GM23338 (cell line): Measurements from ENCODE around the gene ADH6. TPM values are rescaled to one million over a fixed set of nuclear protein-coding genes. Genes with fewer than 3 reads are reported as not detected.

Experiments
- ATAC-seq: fragments of 200-7000 bp; cut with Tn5 transposase; 3 replicates; pipeline ENCODE4 v1.9.1; 2020
- DNase-seq: peaks from one replicate; pipeline ENCODE4 v3.0.0-alpha.2; 2015; ENCODE audit warnings: low spot score
- H2AFZ ChIP-seq: fragments of 200-600 bp; sonication (generic); 2 replicates; pipeline ENCODE4 v1.8.0; 2016; ENCODE audit warnings: antibody characterized with exemption, mild to moderate bottlenecking, moderate library complexity
- H3F3A ChIP-seq: fragments of 200-600 bp; sonication (generic); replicated peaks from 2 replicates; pipeline ENCODE4 v1.8.0; 2017; ENCODE audit warnings: antibody characterized with exemption, mixed run types, low read depth
- H3K27ac ChIP-seq: fragments of 200-600 bp; sonication (generic); 2 replicates; pipeline ENCODE4 v1.6.1; 2016; ENCODE audit warnings: low read depth
- H3K27me3 ChIP-seq: fragments of 200-600 bp; sonication (generic); 2 replicates; pipeline ENCODE4 v1.8.0; 2016; ENCODE audit warnings: mild to moderate bottlenecking, mixed run types, moderate library complexity; ENCODE audit not compliant: insufficient read depth
- H3K36me3 ChIP-seq: fragments of 200-600 bp; sonication (generic); 2 replicates; pipeline ENCODE4 v1.8.0; 2016; ENCODE audit warnings: mild to moderate bottlenecking; ENCODE audit not compliant: insufficient read depth
- H3K4me1 ChIP-seq: fragments of 200-600 bp; sonication (generic); 2 replicates; pipeline ENCODE4 v1.8.0; 2016; ENCODE audit warnings: mild to moderate bottlenecking, moderate library complexity; ENCODE audit not compliant: insufficient read depth
- H3K4me2 ChIP-seq: fragments of 200-600 bp; sonication (generic); 2 replicates; pipeline ENCODE4 v1.7.1; 2017; ENCODE audit warnings: mixed run types
- H3K4me3 ChIP-seq: fragments of 200-600 bp; sonication (generic); 2 replicates; pipeline ENCODE4 v1.6.1; 2016; ENCODE audit warnings: mixed run types
- H3K79me2 ChIP-seq: fragments of 200-600 bp; sonication (generic); replicated peaks from 2 replicates; pipeline ENCODE4 v1.8.0; 2017; ENCODE audit warnings: mild to moderate bottlenecking; ENCODE audit not compliant: insufficient read depth
- H3K9me2 ChIP-seq: fragments of 200-600 bp; sonication (generic); 2 replicates; pipeline ENCODE4 v1.8.0; 2017; ENCODE audit not compliant: insufficient read depth
- H4K20me1 ChIP-seq: fragments of 200-600 bp; sonication (generic); replicated peaks from 2 replicates; pipeline ENCODE4 v1.8.0; 2017; ENCODE audit warnings: mild to moderate bottlenecking; ENCODE audit not compliant: insufficient read depth
- H3K27ac Mint-ChIP-seq: 2 replicates; pipeline ENCODE4 v1.8.0; 2020; ENCODE audit warnings: inconsistent platforms, mild to moderate bottlenecking, moderate library complexity, mixed read lengths
- H3K27me3 Mint-ChIP-seq: 3 replicates; pipeline ENCODE4 v1.8.0; 2022; ENCODE audit warnings: low read depth, mild to moderate bottlenecking, moderate library complexity, mixed read lengths, inconsistent platforms; ENCODE audit not compliant: insufficient read depth, poor library complexity
- H3K36me3 Mint-ChIP-seq: 3 replicates; pipeline ENCODE4 v1.8.0; 2021; ENCODE audit warnings: low read depth, mild to moderate bottlenecking, inconsistent platforms, moderate library complexity, mixed read lengths
- H3K4me1 Mint-ChIP-seq: 3 replicates; pipeline ENCODE4 v1.8.0; 2020; ENCODE audit warnings: mild to moderate bottlenecking, inconsistent platforms, mixed read lengths
- H3K4me3 Mint-ChIP-seq: 3 replicates; pipeline ENCODE4 v1.8.0; 2021; ENCODE audit warnings: moderate library complexity, mild to moderate bottlenecking, inconsistent platforms, mixed read lengths
- H3K9me3 Mint-ChIP-seq: 3 replicates; pipeline ENCODE4 v1.8.0; 2020; ENCODE audit warnings: moderate library complexity, mild to moderate bottlenecking, inconsistent platforms, mixed read lengths
- CREB1 ChIP-seq: fragments of 250-450 bp; sonication (Bioruptor Pico); IDR thresholded peaks from 2 replicates; pipeline ENCODE4 v1.5.0; 2020; ENCODE audit warnings: low read depth, mild to moderate bottlenecking, moderate library complexity
- JUNB ChIP-seq: IDR thresholded peaks from one replicate; pipeline ENCODE4 v1.6.1; 2016; ENCODE audit warnings: antibody characterized with exemption; ENCODE audit not compliant: unreplicated experiment
- STAT1 ChIP-seq: IDR thresholded peaks from one replicate; pipeline ENCODE4 v1.6.1; 2016; ENCODE audit warnings: antibody characterized with exemption; ENCODE audit not compliant: unreplicated experiment
- polyA plus RNA-seq: library from polyadenylated mRNA; unstranded; fragments of >200 nt; fragmentation: Nextera tagmentation; extraction: Ambion mirVana; gene quantifications from 2 replicates; pipeline ENCODE4 v1.2.1, GENCODE V29; 2016
- total RNA-seq: library from RNA; depleted of rRNA; stranded (reverse); fragments of >200 nt; shearing (Covaris generic); gene quantifications from 2 replicates; pipeline ENCODE4 v1.2.3, GENCODE V29; 2014
- TF ChIP-seq, protein P1 (sequence below): IDR thresholded peaks from 2 replicates; pipeline ENCODE4 v1.6.1; 2016; ENCODE audit warnings: antibody characterized with exemption
- TF ChIP-seq, protein P2 (sequence below): IDR thresholded peaks from one replicate; pipeline ENCODE4 v1.6.1; 2018; ENCODE audit warnings: antibody characterized with exemption; ENCODE audit not compliant: unreplicated experiment
- TF ChIP-seq, protein P3 (sequence below): fragments of 250-450 bp; sonication (Bioruptor Pico); IDR thresholded peaks from 2 replicates; pipeline ENCODE4 v1.5.0; 2020; ENCODE audit warnings: mild to moderate bottlenecking, moderate library complexity

Gene ADH6
- total and polyA plus RNA-seq, 2 experiments from 2014 or later, result 0.58 TPM; not detected in 1

DNA sequence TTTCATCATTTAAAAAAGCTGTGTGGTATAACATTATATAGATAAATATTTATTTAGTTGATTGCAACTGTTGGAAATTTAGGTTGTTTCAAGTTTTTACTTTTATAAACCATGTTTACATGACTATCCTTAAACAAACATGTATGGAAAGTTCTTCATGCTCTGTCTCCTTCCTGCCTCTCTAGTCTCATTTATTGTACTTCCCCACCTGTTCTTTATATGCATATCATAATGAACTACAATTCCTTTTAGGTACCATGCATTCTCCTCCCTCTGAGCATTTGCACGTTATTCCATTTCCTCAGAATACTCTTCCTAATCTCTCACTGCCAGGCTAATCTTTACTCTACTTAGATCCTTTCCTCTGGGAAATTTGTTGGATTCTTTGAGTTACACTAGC lies 16.9 kb upstream of the ADH6 start:
- H3F3A ChIP-seq, result no peaks in the 10 kb centered on the region
- TF ChIP-seq, protein P1, sequence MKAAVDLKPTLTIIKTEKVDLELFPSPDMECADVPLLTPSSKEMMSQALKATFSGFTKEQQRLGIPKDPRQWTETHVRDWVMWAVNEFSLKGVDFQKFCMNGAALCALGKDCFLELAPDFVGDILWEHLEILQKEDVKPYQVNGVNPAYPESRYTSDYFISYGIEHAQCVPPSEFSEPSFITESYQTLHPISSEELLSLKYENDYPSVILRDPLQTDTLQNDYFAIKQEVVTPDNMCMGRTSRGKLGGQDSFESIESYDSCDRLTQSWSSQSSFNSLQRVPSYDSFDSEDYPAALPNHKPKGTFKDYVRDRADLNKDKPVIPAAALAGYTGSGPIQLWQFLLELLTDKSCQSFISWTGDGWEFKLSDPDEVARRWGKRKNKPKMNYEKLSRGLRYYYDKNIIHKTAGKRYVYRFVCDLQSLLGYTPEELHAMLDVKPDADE, result no peak
- TF ChIP-seq, protein P2, sequence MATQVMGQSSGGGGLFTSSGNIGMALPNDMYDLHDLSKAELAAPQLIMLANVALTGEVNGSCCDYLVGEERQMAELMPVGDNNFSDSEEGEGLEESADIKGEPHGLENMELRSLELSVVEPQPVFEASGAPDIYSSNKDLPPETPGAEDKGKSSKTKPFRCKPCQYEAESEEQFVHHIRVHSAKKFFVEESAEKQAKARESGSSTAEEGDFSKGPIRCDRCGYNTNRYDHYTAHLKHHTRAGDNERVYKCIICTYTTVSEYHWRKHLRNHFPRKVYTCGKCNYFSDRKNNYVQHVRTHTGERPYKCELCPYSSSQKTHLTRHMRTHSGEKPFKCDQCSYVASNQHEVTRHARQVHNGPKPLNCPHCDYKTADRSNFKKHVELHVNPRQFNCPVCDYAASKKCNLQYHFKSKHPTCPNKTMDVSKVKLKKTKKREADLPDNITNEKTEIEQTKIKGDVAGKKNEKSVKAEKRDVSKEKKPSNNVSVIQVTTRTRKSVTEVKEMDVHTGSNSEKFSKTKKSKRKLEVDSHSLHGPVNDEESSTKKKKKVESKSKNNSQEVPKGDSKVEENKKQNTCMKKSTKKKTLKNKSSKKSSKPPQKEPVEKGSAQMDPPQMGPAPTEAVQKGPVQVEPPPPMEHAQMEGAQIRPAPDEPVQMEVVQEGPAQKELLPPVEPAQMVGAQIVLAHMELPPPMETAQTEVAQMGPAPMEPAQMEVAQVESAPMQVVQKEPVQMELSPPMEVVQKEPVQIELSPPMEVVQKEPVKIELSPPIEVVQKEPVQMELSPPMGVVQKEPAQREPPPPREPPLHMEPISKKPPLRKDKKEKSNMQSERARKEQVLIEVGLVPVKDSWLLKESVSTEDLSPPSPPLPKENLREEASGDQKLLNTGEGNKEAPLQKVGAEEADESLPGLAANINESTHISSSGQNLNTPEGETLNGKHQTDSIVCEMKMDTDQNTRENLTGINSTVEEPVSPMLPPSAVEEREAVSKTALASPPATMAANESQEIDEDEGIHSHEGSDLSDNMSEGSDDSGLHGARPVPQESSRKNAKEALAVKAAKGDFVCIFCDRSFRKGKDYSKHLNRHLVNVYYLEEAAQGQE, result no peak
- no peak for TF ChIP-seq CREB1 (CRISPR knock-in tag)
- TF ChIP-seq, protein P3, sequence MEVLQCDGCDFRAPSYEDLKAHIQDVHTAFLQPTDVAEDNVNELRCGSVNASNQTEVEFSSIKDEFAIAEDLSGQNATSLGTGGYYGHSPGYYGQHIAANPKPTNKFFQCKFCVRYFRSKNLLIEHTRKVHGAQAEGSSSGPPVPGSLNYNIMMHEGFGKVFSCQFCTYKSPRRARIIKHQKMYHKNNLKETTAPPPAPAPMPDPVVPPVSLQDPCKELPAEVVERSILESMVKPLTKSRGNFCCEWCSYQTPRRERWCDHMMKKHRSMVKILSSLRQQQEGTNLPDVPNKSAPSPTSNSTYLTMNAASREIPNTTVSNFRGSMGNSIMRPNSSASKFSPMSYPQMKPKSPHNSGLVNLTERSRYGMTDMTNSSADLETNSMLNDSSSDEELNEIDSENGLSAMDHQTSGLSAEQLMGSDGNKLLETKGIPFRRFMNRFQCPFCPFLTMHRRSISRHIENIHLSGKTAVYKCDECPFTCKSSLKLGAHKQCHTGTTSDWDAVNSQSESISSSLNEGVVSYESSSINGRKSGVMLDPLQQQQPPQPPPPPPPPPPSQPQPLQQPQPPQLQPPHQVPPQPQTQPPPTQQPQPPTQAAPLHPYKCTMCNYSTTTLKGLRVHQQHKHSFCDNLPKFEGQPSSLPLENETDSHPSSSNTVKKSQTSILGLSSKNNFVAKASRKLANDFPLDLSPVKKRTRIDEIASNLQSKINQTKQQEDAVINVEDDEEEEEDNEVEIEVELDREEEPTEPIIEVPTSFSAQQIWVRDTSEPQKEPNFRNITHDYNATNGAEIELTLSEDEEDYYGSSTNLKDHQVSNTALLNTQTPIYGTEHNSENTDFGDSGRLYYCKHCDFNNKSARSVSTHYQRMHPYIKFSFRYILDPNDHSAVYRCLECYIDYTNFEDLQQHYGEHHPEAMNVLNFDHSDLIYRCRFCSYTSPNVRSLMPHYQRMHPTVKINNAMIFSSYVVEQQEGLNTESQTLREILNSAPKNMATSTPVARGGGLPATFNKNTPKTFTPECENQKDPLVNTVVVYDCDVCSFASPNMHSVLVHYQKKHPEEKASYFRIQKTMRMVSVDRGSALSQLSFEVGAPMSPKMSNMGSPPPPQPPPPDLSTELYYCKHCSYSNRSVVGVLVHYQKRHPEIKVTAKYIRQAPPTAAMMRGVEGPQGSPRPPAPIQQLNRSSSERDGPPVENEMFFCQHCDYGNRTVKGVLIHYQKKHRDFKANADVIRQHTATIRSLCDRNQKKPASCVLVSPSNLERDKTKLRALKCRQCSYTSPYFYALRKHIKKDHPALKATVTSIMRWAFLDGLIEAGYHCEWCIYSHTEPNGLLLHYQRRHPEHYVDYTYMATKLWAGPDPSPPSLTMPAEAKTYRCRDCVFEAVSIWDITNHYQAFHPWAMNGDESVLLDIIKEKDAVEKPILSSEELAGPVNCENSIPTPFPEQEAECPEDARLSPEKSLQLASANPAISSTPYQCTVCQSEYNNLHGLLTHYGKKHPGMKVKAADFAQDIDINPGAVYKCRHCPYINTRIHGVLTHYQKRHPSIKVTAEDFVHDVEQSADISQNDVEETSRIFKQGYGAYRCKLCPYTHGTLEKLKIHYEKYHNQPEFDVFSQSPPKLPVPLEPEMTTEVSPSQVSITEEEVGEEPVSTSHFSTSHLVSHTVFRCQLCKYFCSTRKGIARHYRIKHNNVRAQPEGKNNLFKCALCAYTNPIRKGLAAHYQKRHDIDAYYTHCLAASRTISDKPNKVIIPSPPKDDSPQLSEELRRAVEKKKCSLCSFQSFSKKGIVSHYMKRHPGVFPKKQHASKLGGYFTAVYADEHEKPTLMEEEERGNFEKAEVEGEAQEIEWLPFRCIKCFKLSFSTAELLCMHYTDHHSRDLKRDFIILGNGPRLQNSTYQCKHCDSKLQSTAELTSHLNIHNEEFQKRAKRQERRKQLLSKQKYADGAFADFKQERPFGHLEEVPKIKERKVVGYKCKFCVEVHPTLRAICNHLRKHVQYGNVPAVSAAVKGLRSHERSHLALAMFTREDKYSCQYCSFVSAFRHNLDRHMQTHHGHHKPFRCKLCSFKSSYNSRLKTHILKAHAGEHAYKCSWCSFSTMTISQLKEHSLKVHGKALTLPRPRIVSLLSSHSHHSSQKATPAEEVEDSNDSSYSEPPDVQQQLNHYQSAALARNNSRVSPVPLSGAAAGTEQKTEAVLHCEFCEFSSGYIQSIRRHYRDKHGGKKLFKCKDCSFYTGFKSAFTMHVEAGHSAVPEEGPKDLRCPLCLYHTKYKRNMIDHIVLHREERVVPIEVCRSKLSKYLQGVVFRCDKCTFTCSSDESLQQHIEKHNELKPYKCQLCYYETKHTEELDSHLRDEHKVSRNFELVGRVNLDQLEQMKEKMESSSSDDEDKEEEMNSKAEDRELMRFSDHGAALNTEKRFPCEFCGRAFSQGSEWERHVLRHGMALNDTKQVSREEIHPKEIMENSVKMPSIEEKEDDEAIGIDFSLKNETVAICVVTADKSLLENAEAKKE (CRISPR knock-in tag), result no peak
- no peak for TF ChIP-seq STAT1
- no peak for TF ChIP-seq JUNB
- ATAC-seq, result no peak
- H3K4me3 Mint-ChIP-seq, result no peak overlapping the region
- H3K36me3 Mint-ChIP-seq, result peaks cover 8% of the 10 kb centered on the region; the same call in 2 of the 3 replicates
- H4K20me1 ChIP-seq, result no peaks in the 10 kb centered on the region
- no peaks in the 10 kb centered on the region for H3K79me2 ChIP-seq
- no peaks in the 10 kb centered on the region for H3K4me1 ChIP-seq
- H3K9me2 ChIP-seq, result no peaks in the 10 kb centered on the region
- no peaks in the 10 kb centered on the region for H3K27me3 ChIP-seq
- H3K9me3 Mint-ChIP-seq, result peaks cover 9% of the 10 kb centered on the region; the same call in 2 of the 3 replicates
- no peak overlapping the region for H3K27ac ChIP-seq
- no peaks in the 10 kb centered on the region for H3K36me3 ChIP-seq
- no peak for DNase-seq
- H2AFZ ChIP-seq, result no peak overlapping the region
- no peak overlapping the region for H3K4me3 ChIP-seq
- no peaks in the 10 kb centered on the region for H3K27me3 Mint-ChIP-seq
- H3K27ac Mint-ChIP-seq, result no peak overlapping the region
- no peak overlapping the region for H3K4me2 ChIP-seq
- H3K4me1 Mint-ChIP-seq, result peaks cover 5% of the 10 kb centered on the region; the same call in 1 of the 3 replicates
